C4-2B (cell line): ENCODE data around the gene NOP14.
"Not testable (repeated sequence)": the region's sequence is repeated elsewhere in the genome, so short reads cannot be mapped to it uniquely, and the experiment has no call there.

ENCODE experiments used
- H3K27ac ChIP-seq: fragments of 450-650 bp; 2 replicates; pipeline ENCODE4 v1.5.1; 2017
- CTCF ChIP-seq: fragments of 450-650 bp; conservative IDR thresholded peaks from 2 replicates; pipeline ENCODE4 v1.5.1; 2017; ENCODE audit warnings: mild to moderate bottlenecking
- ZFX ChIP-seq: fragments of 450-650 bp; IDR thresholded peaks from 2 replicates; pipeline ENCODE4 v1.6.1; 2017

The NOP14 gene

DNA sequence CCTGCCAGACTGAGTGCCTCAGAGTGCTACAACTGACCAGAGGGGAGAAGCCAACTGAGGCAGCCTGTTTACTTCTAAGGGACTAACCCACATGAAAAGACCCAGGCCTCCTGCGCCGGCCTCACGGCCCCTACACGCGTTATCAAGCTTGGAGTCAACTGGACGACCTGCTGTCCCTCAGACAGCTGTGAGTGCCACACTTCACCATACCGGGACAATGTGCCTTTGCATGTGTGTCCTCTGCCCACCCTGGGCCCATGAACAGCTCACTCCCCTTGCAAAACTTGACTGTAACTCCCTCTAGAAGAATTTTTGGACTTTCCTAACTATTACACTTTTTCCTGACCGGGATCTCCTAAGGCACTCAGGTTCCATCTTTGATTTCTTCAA is 1.8 kb downstream of the NOP14 start:
- H3K27ac ChIP-seq, result peak overlapping the region; percentile 88
- TF ChIP-seq ZFX, result no peak
- no peak for TF ChIP-seq CTCF

DNA sequence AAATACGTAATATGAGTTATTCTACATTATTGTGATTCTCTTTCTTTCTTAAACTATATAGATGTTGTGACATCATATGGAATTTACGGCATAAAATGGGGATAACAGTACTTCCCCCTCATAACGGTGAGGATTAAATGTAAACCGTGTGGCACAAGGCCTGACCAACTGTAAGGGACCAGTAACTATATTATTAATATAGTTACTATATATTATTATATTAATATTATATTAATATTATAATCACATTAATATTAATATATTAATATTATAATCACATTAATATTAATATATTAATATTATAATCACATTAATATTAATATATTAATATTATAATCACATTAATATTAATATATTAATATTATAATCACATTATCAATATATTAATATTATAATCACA is 2.8 kb downstream of the NOP14 start:
- H3K27ac ChIP-seq, result not testable (repeated sequence)

- H3K27ac ChIP-seq, result peak overlapping the region; percentile 42
- TF ChIP-seq ZFX, result no peak
- TF ChIP-seq CTCF, result no peak
Measured at GRCh38 chr4:2958446-2958845, 4.8 kb downstream of the NOP14 start.

DNA sequence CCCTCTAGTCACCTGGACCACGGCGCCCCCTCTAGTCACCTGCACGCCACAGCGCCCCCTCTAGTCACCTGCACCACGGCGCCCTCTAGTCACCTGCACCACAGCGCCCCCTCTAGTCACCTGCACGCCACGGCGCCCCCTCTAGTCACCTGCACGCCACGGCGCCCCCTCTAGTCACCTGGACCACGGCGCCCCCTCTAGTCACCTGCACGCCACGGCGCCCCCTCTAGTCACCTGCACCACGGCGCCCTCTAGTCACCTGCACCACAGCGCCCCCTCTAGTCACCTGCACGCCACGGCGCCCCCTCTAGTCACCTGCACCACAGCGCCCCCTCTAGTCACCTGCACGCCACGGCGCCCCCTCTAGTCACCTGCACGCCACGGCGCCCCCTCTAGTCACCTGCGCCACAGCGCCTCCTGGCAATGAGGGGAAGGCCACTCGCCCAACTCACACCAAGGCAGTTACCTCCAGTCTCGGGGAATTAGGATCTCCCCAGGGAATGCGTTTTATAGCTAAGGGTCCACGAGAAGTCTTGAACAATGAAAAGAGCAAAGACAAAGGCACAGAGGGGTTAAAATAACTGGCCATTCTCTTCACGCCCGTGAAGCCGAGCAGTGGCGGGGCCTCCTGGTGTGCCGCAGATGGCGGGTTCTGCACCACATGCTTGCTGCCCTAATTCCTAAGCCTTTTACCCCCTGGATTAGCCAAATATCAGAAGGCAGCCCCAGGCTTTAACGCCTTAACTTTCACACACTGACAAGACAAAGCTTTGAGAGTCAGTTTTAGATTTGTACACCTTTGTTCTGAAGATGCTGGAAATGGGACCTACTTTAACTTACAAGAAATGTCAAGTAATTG is 7.8 kb downstream of the NOP14 start:
- not testable (repeated sequence) for H3K27ac ChIP-seq

- no peak for TF ChIP-seq ZFX
- peak; percentile 27 for TF ChIP-seq CTCF
Measured at GRCh38 chr4:2954358-2955185, 8.6 kb downstream of the NOP14 start.

DNA sequence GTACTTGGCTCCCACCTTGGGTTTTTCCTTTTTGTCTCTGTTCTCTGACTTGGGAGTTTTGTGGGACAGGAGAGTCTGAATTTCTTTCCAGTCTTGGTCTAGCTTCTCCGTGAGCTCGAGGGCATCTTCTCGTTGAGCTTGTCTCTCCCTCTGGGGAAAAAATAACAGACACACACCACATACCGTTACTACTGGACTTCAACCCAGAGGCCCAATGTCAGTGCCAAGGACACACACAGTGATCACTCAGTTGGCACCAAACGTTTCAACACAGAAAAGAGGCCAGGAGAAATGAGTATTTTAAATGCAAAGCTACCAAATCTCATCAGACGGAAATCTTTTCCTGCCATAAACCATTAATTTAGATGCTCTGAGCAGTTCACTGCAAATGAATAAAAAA is 9.7 kb downstream of the NOP14 start:
- H3K27ac ChIP-seq, result no peak overlapping the region
- TF ChIP-seq CTCF (no peak), ZFX (no peak)

More at GRCh38 chr4:2954358-2955185, 8.6 kb downstream of the NOP14 start:
- H3K27ac ChIP-seq, result no peak overlapping the region

DNA sequence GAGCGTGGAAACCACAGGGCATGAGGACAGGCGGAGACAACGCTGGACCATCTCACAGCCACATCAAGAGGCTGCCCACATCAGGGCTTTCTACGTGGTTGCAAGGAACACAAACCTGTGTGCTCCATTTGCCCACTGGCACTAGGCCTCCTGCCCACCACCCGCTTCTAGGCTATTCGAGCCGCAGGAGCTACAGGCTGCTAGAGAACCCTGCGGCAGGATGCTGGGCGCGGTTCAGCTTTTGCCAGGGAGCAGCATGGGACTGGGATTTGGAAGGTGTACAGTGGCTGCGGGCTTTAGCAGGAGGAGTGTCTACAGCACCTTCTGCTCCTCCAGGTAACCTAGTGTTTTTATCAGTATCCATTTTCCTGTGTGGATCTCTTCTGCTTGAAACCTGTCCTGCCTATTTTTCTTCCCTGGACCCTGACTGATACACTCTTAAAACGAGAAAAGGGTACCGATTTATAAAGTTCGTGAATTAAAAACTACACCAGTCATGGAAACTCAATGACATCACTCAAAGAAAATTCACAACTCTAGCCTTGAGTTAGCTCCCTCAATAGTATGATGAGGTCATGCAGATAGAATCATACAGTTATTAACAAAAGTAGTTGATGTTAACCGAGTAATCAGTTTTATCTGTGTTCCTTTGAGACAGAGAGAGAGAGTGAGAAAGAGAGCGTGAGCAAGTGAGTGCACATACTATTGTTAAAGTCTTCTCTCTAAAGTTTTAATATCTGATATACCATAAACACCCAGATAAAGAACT is 12.8 kb downstream of the NOP14 start:
- no peak for TF ChIP-seq CTCF
- TF ChIP-seq ZFX, result no peak
- H3K27ac ChIP-seq, result no peak overlapping the region

- no peak overlapping the region for H3K27ac ChIP-seq
Measured at GRCh38 chr4:2949782-2950125, 13.5 kb downstream of the NOP14 start.

More at GRCh38 chr4:2949782-2950125, 13.5 kb downstream of the NOP14 start:
- TF ChIP-seq ZFX (no peak), CTCF (no peak)
